Ramos (cell line): ENCODE measurements around the gene PRKD2.

Source experiments
- in situ Hi-C: fragments of 300-500 bp; cut with MboI; formaldehyde crosslinking; loops from one replicate; pipeline ENCODE4 v1.14.3; 2022; ENCODE audit warnings: low sequenced_read_pairs; ENCODE audit not compliant: unreplicated experiment

PRKD2 gene

DNA sequence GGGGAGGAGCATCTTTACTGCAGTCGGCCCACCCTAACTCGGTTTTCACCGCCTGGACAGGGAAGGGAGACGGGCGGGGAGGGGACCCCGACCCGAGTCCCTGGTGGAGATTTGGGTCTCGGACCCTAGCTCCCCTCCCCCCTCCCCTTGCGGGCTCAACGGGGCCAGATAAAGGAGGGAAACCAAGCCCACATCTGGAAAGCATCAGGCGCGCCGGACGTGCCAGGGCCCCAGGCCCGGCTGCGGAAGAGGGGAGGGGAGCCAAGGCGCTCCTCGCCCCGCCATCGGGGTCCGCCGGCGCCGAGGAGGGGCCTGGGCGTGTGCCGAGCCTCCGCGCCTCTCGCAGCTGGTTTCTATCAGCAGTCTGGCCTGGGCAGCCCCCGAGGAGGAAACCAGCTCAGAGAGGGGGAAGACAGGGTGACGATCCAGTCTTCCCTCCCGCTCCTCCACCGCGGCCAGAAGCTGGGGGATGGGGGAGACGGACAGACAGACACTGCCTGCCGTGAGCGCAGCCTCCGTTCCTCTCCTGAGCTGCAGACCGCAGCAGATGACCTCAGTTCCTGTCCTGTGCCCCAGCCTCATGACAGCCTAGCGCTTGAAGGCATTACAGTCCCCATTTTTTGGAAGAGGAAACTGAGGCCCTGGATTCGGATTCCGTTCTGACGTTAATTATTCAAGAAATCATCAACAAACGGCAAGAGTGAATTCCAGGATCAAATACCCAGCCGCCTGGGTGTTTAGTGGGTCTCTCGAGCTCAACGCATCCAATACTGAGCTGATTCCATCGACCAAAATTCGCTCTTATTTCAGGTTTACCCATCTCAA is 77.3 kb downstream of the PRKD2 start:
- in situ Hi-C loops = no loop called here

GRCh38 chr19:46637224-46637623 is 79.7 kb downstream of the PRKD2 start:
- in situ Hi-C loops = no loop called here

DNA sequence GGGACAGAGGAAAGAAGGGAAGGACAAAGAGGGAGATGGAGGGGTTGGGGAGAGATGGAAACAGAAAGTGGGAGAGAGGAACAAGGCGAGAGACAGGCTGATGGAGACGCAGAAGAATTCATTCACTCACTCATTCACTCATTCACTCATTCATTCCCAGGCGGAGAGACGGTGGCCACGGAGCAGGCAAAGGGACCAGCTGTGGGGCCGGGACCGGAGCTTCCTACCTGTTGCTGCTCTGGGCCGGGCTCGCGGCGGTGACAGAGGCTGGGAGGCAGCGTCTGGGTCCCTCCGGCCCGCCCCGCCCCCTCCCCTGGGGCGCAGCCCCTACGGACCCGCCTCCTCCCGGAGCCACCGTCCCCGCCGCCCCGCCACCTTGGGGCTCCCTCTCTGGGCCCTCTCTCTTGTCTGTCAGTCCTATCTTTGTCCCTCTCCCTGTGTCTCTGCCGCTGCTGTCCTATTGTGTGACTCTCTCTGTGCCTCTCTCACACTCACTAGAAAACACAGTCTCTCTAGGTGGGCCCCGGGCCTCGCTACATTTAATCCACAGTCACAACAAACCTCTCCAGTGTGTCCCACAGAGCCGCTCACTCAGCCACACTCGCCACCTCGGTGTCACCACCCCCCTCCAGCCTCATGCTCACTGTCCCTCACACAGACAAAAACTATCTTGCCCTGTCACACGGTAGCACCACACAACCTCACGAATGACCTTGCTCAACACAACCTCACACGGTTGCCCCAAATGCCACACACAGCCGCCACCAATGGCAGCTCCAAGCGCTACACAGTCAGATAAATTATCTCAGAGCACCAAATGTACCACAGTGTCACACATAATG is 80.8 kb downstream of the PRKD2 start, which contains the start of gene GNG8:
GNG8 (minus strand) TSS at position 283 of the 842 bp plus-strand sequence. CDS start 1,520 bp downstream, outside the sequence.
- in situ Hi-C loops = no loop called here

- in situ Hi-C loops = no loop called here
These were observed 82.2 kb downstream of the PRKD2 start for GRCh38 chr19:46634656-46635218.

DNA sequence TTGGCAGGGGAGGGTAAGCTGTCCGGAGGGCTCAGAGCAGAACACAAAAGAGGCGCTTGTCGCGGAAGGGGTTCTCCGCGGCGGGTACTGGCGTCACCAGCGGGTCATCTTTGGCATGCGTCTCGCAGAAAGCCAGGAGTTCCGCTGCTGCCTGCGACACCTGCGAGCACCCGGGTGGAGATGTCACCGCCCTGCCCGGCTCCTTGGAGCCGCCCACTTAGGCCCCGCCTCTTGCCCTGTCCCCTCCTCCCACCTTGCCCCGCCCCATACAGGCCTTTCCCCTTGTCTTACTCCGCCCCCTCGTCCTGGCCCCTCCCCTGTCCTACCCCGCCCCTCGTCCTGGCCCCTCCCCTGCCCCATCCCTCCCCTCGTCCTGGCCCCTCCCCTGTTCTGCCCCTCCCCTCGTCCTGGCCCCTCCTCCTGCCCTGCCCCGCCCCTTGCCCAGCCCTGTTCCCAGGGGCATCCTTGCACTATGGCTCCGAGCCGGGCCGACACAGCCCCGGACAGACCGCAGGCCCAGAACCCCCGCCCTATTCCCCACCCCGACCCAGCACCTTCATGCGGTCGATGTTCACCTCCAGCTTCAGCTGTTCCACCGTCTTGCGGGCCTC is 82.8 kb downstream of the PRKD2 start:
- in situ Hi-C loops = no loop called here

DNA sequence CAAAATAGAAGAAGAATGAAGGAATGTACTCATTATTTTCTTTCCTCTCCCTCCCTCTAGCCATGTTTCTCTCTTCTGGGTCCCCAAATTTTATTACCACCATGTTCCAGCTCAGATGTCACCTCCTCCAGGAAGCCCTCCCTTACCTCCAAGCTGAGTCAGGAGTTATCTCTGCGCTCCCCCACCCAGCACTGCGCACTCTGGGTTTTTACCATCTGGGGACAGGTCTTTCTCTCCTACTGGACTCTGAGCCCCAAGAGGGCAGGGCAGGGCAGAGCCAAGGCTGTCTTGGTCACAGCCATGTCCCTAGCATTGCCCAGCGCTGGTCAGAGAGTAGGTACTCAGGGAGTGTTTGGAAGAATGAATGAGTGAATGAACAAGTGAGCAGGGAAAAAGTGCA is 83.8 kb downstream of the PRKD2 start:
- in situ Hi-C loops = no loop called here

- in situ Hi-C loops = no loop called here
These were observed 85.4 kb downstream of the PRKD2 start for GRCh38 chr19:46631481-46631880.

- in situ Hi-C loops = no loop called here
These were observed 86.2 kb downstream of the PRKD2 start for GRCh38 chr19:46630586-46631205.

- in situ Hi-C loops = loop anchor here (10.0 kb wide), 1 partner anchor 205 kb away; no protein-coding TSS in a partner anchor
These were observed 87.3 kb downstream of the PRKD2 start for GRCh38 chr19:46629546-46630025.

- in situ Hi-C loops = loop anchor here (10.0 kb wide), 1 partner anchor 206 kb away; no protein-coding TSS in a partner anchor
These were observed 87.9 kb downstream of the PRKD2 start for GRCh38 chr19:46628970-46629369.

GRCh38 chr19:46626446-46626845 is 90.5 kb downstream of the PRKD2 start:
- in situ Hi-C loops = loop anchor here (10.0 kb wide), 1 partner anchor 208 kb away; no protein-coding TSS in a partner anchor

DNA sequence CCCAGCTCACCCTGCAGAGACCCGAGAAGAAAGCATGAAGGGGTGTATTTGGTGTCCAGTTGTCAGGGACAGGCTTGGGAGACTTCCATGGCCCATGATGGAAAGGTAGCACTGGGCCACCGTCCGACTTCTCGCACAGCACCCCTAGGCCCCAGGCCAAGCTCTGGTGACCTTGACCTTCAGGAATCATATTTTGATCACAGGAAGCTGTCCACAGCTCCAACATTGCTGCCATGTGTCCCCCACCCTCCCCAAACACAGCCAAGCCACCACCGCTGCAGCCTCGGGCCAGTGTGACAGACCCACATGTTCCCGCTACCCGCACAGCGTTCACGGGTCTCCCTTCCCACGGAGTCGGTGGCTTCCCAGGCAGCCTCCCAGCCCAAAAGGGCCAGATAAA is 91.2 kb downstream of the PRKD2 start:
- in situ Hi-C loops = loop anchor here (10.0 kb wide), 1 partner anchor 209 kb away; no protein-coding TSS in a partner anchor

GRCh38 chr19:46624958-46625661 is 91.8 kb downstream of the PRKD2 start, which contains the start of gene PTGIR:
PTGIR (minus strand) TSS chr19:46625089; CDS start chr19:46624225, 864 bp downstream.
- in situ Hi-C loops = loop anchor here (10.0 kb wide), 1 partner anchor 210 kb away; no protein-coding TSS in a partner anchor
